Central memory CD8-positive, alpha-beta T cell (primary cell): Measurements from ENCODE around the gene RNF125.
"Not testable (repeated sequence)": the region's sequence is repeated elsewhere in the genome, so short reads cannot be mapped to it uniquely, and the experiment has no call there.

Experiments used
- ATAC-seq: fragments of 150-1000 bp; cut with Tn5 transposase; replicated peaks from 2 replicates; pipeline ENCODE4 v1.10.0; 2022; ENCODE audit warnings: mild to moderate bottlenecking, moderate FRiP score, moderate number of reproducible peaks; ENCODE audit not compliant: poor library complexity, severe bottlenecking; ENCODE audit errors: extremely low read depth
- DNase-seq, 2 donors: peaks; one replicate each; pipeline ENCODE4 v3.0.0; 2021; ENCODE audit warnings: low spot score in 2 of 2
- H3K27ac Mint-ChIP-seq: one replicate; pipeline ENCODE4 v1.8.0; 2022; ENCODE audit warnings: low read depth, mild to moderate bottlenecking, moderate library complexity, mixed read lengths
- H3K27me3 Mint-ChIP-seq: one replicate; pipeline ENCODE4 v1.8.0; 2022; ENCODE audit warnings: mixed read lengths
- H3K36me3 Mint-ChIP-seq: one replicate; pipeline ENCODE4 v1.8.0; 2022; ENCODE audit warnings: mild to moderate bottlenecking, moderate library complexity, mixed read lengths; ENCODE audit not compliant: insufficient read depth
- H3K4me1 Mint-ChIP-seq: one replicate; pipeline ENCODE4 v1.8.0; 2022; ENCODE audit warnings: mixed read lengths
- H3K4me3 Mint-ChIP-seq: one replicate; pipeline ENCODE4 v1.8.0; 2022; ENCODE audit warnings: mild to moderate bottlenecking, moderate library complexity, mixed read lengths
- H3K9me3 Mint-ChIP-seq: one replicate; pipeline ENCODE4 v1.8.0; 2022; ENCODE audit warnings: mixed read lengths

The RNF125 gene

GRCh38 chr18:32078845-32079244 is 60.2 kb downstream of the RNF125 start:
- Mint-ChIP-seq H3K4me1 (peaks cover 16% of the 10 kb centered on the region), H3K27ac (no peak overlapping the region), H3K4me3 (no peak overlapping the region), H3K9me3 (no peaks in the 10 kb centered on the region), H3K27me3 (no peaks in the 10 kb centered on the region), H3K36me3 (peaks cover 25% of the 10 kb centered on the region)
- no peak for ATAC-seq
- DNase-seq, result no peak

- DNase-seq (no peak), ATAC-seq (no peak)
- Mint-ChIP-seq H3K9me3 (no peaks in the 10 kb centered on the region), H3K36me3 (peaks cover 26% of the 10 kb centered on the region), H3K27ac (no peak overlapping the region), H3K4me1 (peaks cover 32% of the 10 kb centered on the region), H3K27me3 (no peaks in the 10 kb centered on the region), H3K4me3 (no peak overlapping the region)
Observed at GRCh38 chr18:32081881-32082280, 63.3 kb downstream of the RNF125 start.

DNA sequence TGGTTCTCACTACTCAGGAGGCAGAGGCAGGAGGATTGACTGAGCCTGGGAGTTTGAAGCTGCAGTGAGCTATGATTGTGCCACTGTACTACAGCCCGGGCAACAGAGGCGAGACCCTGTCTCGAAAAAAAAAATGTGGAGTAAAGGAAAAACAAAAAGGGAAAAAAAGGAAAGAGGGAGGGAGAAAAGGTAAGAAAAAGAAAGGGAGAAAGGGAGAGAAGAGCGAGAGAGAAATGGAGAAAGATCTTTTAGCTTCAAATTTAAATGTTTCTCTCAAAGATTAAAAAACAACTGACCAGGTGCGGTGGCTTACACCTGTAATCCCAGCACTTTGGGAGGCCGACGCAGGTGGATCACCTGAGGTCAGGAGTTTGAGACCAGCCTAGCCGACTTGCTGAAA is 65.2 kb downstream of the RNF125 start:
- peaks cover 32% of the 10 kb centered on the region for H3K4me1 Mint-ChIP-seq
- peak overlapping the region; percentile 39 for H3K27ac Mint-ChIP-seq
- ATAC-seq (no peak), DNase-seq (no peak)
- peak overlapping the region; percentile 12 for H3K4me3 Mint-ChIP-seq
- no peaks in the 10 kb centered on the region for H3K27me3 Mint-ChIP-seq
- no peaks in the 10 kb centered on the region for H3K9me3 Mint-ChIP-seq
- peaks cover 24% of the 10 kb centered on the region for H3K36me3 Mint-ChIP-seq

GRCh38 chr18:32086881-32087280 is 68.3 kb downstream of the RNF125 start:
- Mint-ChIP-seq H3K36me3 (peaks cover 27% of the 10 kb centered on the region), H3K4me1 (peaks cover 32% of the 10 kb centered on the region), H3K27ac (no peak overlapping the region), H3K9me3 (no peaks in the 10 kb centered on the region), H3K27me3 (no peaks in the 10 kb centered on the region), H3K4me3 (peak overlapping the region; percentile 76)
- no peak for ATAC-seq
- DNase-seq, result no peak

DNA sequence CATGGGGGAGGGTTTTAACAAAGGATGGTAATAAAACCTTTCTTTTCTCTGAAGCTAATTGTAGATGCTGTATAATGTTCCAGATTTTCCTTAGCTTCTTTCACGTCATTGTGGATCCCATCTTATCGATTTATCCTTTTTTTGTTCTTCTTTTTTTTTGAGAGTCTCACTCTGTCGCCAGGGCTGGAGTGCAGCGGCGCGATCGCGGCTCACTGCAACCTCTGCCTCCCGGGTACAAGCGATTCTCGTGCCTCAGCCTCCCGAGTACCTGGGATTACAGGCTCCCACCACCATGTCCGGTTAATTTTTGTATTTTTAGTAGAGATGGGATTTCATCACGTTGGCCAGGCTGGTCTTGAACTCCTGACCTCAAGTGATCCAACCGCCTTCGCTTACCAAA is 72.2 kb downstream of the RNF125 start:
- not testable (repeated sequence) for ATAC-seq, H3K4me3 Mint-ChIP-seq, H3K9me3 Mint-ChIP-seq, H3K27me3 Mint-ChIP-seq, DNase-seq, H3K27ac Mint-ChIP-seq
- Mint-ChIP-seq H3K4me1 (peaks cover 31% of the 10 kb centered on the region), H3K36me3 (peaks cover 29% of the 10 kb centered on the region)

DNA sequence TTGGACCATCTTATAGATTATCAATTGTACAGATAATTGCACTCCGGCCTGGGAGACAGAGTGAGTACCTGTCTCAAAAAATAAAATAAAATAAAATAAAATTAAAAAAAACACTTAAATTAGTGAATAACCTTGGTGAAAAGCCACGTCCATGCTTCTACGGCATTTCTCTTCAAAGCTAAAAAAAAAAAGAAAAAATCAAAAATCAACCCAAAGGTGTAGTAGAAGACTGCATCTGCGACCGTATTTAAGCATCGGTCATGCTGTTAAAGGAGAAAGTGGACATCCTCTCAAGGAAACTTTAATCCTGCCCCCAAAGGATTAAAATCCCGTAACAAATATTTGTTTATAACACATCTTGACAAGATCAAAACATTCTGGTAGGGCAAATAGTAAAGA is 72.7 kb downstream of the RNF125 start:
- Mint-ChIP-seq H3K36me3 (peaks cover 28% of the 10 kb centered on the region), H3K27me3 (no peaks in the 10 kb centered on the region), H3K9me3 (no peaks in the 10 kb centered on the region), H3K27ac (peak overlapping the region; percentile 94), H3K4me1 (peaks cover 31% of the 10 kb centered on the region), H3K4me3 (peak overlapping the region; percentile 97)
- ATAC-seq (no peak), DNase-seq (no peak)

GRCh38 chr18:32091724-32092421 is 73.2 kb downstream of the RNF125 start, which contains the start of gene RNF138:
Gene RNF138, plus strand, starts transcription at chr18:32091874. Its CDS starts 903 bp downstream, at chr18:32092777.
- Mint-ChIP-seq H3K36me3 (peaks cover 30% of the 10 kb centered on the region), H3K27me3 (no peaks in the 10 kb centered on the region), H3K27ac (peak within 1 kb of the TSS; percentile 94), H3K4me3 (peak within 1 kb of the TSS; percentile 97), H3K4me1 (peaks cover 34% of the 10 kb centered on the region), H3K9me3 (no peaks in the 10 kb centered on the region)
- ATAC-seq (peak; percentile 75), DNase-seq (peak; percentile 84)

- H3K36me3 Mint-ChIP-seq, result peaks cover 31% of the 10 kb centered on the region
- ATAC-seq (peak; percentile 81), DNase-seq (peak; percentile 97 to 99)
- H3K27me3 Mint-ChIP-seq, result no peaks in the 10 kb centered on the region
- peaks cover 34% of the 10 kb centered on the region for H3K4me1 Mint-ChIP-seq
- H3K9me3 Mint-ChIP-seq, result no peaks in the 10 kb centered on the region
- H3K4me3 Mint-ChIP-seq, result peak overlapping the region; percentile 97
- H3K27ac Mint-ChIP-seq, result peak overlapping the region; percentile 94
Observed at GRCh38 chr18:32092422-32093101, 73.9 kb downstream of the RNF125 start.

- no peaks in the 10 kb centered on the region for H3K9me3 Mint-ChIP-seq
- peak overlapping the region; percentile 94 for H3K27ac Mint-ChIP-seq
- peak; percentile 7 for ATAC-seq
- no peaks in the 10 kb centered on the region for H3K27me3 Mint-ChIP-seq
- H3K4me1 Mint-ChIP-seq, result peaks cover 34% of the 10 kb centered on the region
- peaks cover 31% of the 10 kb centered on the region for H3K36me3 Mint-ChIP-seq
- peak; percentile 18 to 26 for DNase-seq
- H3K4me3 Mint-ChIP-seq, result peak overlapping the region; percentile 97
Observed at GRCh38 chr18:32093102-32093511, 74.5 kb downstream of the RNF125 start.

GRCh38 chr18:32093523-32093922 is 74.9 kb downstream of the RNF125 start:
- DNase-seq, result no peak
- Mint-ChIP-seq H3K4me3 (peak overlapping the region; percentile 97), H3K27ac (peak overlapping the region; percentile 94), H3K36me3 (peaks cover 32% of the 10 kb centered on the region), H3K4me1 (peaks cover 34% of the 10 kb centered on the region), H3K9me3 (no peaks in the 10 kb centered on the region), H3K27me3 (no peaks in the 10 kb centered on the region)
- no peak for ATAC-seq

DNA sequence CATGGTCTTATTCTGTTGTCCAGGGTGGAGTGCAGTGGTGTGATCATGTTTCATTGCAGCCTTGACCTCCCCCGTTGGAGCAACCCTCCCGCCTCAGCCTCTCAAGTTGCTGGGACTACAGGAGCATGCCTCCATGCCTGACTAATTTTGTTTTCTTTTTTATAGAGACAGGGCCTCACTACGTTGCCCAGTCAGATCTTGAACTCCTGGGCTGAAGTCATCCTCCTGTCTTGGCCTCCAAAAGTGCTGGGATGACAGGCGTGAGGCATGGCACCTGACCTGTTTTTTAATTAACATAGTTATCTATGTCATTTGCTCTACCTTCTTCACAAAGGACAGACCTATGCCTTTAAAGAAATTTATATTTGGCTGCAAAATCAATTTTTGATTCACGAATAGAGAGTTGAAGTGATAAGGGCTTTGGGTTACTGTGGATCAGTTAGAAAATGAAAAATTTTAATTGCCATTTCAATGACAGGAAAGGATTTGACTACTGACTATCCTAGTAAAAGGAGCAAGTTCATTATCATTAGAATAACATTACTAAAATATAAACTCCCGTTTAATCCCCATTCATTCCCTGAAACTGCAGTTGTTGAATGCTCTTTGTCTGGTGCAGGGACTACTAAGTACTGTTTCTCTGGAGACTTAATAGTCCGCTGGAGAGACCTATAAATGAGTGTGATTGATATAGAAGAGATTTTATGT is 76.7 kb downstream of the RNF125 start:
- Mint-ChIP-seq H3K27me3 (no peaks in the 10 kb centered on the region), H3K4me3 (peak overlapping the region; percentile 97), H3K27ac (peak overlapping the region; percentile 94), H3K4me1 (peaks cover 43% of the 10 kb centered on the region), H3K9me3 (no peaks in the 10 kb centered on the region), H3K36me3 (peaks cover 36% of the 10 kb centered on the region)
- no peak for DNase-seq
- no peak for ATAC-seq

DNA sequence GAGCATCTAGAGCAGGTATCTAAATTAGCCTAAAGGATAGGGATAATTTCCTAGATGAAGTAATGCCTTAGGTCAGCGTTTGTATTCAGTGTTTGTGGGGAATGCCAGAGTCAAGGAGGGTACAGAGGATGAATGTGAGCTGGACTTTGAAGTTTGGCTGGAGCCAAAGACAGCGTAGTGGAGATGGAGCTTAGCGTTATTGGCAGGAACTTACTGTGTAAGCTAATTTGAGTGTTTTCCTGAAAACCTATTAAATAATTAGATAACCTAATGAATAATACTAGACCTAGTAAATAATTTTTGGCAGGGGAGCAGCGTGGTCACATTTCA is 77.2 kb downstream of the RNF125 start:
- peaks cover 46% of the 10 kb centered on the region for H3K4me1 Mint-ChIP-seq
- no peaks in the 10 kb centered on the region for H3K9me3 Mint-ChIP-seq
- H3K4me3 Mint-ChIP-seq, result peak overlapping the region; percentile 18
- peaks cover 38% of the 10 kb centered on the region for H3K36me3 Mint-ChIP-seq
- H3K27me3 Mint-ChIP-seq, result no peaks in the 10 kb centered on the region
- ATAC-seq (no peak), DNase-seq (no peak)
- H3K27ac Mint-ChIP-seq, result peak overlapping the region; percentile 94
